Natural killer cell (primary cell): Measurements from ENCODE around the gene DLG5. TPM values are rescaled to one million over a fixed set of nuclear protein-coding genes. Genes with fewer than 3 reads are reported as not detected.
"Not testable (repeated sequence)": the region's sequence is repeated elsewhere in the genome, so short reads cannot be mapped to it uniquely, and the experiment has no call there.

Experiments used
- ATAC-seq, 3 donors: fragments of 150-1000 bp in 2 of 3; fragments of 200-7000 bp in 1 of 3; cut with Tn5 transposase; 1 replicate in 1 of 3; 2 replicates in 2 of 3; pipeline ENCODE4 v1.10.0; 2021; ENCODE audit warnings: mild to moderate bottlenecking in 2 of 3, moderate library complexity in 2 of 3
- DNase-seq, 2 donors: peaks; one replicate each; pipeline versions ENCODE4 v3.0.0 to v3.0.0-alpha.2; 2013 to 2021; ENCODE audit warnings: mixed read lengths in 1 of 2
- H3K27ac ChIP-seq: one replicate; pipeline ENCODE4 v1.5.1; 2013; ENCODE audit warnings: mild to moderate bottlenecking, low read length
- H3K27me3 ChIP-seq: one replicate; pipeline ENCODE4 v1.6.1; 2013; ENCODE audit warnings: low read length; ENCODE audit not compliant: control insufficient read depth, insufficient read depth
- H3K36me3 ChIP-seq: one replicate; pipeline ENCODE4 v1.6.1; 2013; ENCODE audit warnings: low read length; ENCODE audit not compliant: control insufficient read depth, insufficient read depth
- H3K4me1 ChIP-seq: one replicate; pipeline ENCODE4 v1.6.1; 2013; ENCODE audit warnings: low read length; ENCODE audit not compliant: control insufficient read depth, insufficient read depth
- H3K4me3 ChIP-seq: one replicate; pipeline ENCODE4 v1.5.1; 2013; ENCODE audit warnings: low read length
- H3K9me3 ChIP-seq: one replicate; pipeline ENCODE4 v1.6.1; 2013; ENCODE audit warnings: low read length; ENCODE audit not compliant: control insufficient read depth, insufficient read depth
- H3K27ac Mint-ChIP-seq, 2 donors: one replicate each; pipeline ENCODE4 v1.8.0; 2022; ENCODE audit warnings: mild to moderate bottlenecking in 2 of 2, mixed read lengths in 2 of 2, moderate library complexity in 1 of 2
- H3K27me3 Mint-ChIP-seq, 2 donors: one replicate each; pipeline ENCODE4 v1.8.0; 2022; ENCODE audit warnings: low read depth in 2 of 2, mixed read lengths in 2 of 2
- H3K36me3 Mint-ChIP-seq: one replicate; pipeline ENCODE4 v1.8.0; 2022; ENCODE audit warnings: mixed read lengths
- H3K4me1 Mint-ChIP-seq, 2 donors: one replicate each; pipeline ENCODE4 v1.8.0; 2022; ENCODE audit warnings: mixed read lengths in 2 of 2
- H3K4me3 Mint-ChIP-seq: one replicate; pipeline ENCODE4 v1.8.0; 2022; ENCODE audit warnings: mild to moderate bottlenecking, moderate library complexity, mixed read lengths
- H3K9me3 Mint-ChIP-seq, 2 donors: one replicate each; pipeline ENCODE4 v1.8.0; 2022; ENCODE audit warnings: mixed read lengths in 2 of 2
- CTCF ChIP-seq: fragments of 200-600 bp; IDR thresholded peaks from one replicate; pipeline ENCODE4 v1.8.0; 2022; ENCODE audit warnings: antibody characterized with exemption
- WGBS: methylation state at CpG from one replicate; pipeline ENCODE4 v1.1.7; 2013; ENCODE audit warnings: missing lambda C conversion rate; ENCODE audit not compliant: insufficient coverage; 5-methylcytosine and 5-hydroxymethylcytosine counted together
- intact Hi-C: fragments of 100-400 bp; cut with micrococcal nuclease; formaldehyde crosslinking; loops from one replicate; pipeline ENCODE4 v1.14.2; 2022
- total RNA-seq, 4 donors: library from RNA; stranded (reverse); fragments of 120-200 nt in 1 of 4; gene quantifications; one replicate each; pipeline versions ENCODE4 v1.2.3 to v1.2.4, GENCODE V29; 2013 to 2022

DLG5 gene
- total RNA-seq, 3 donors from 2014 or later (not counting 1 experiment from before 2014, with no cell fraction given), result 52.8 to 75.0 (median 52.9) TPM

DNA sequence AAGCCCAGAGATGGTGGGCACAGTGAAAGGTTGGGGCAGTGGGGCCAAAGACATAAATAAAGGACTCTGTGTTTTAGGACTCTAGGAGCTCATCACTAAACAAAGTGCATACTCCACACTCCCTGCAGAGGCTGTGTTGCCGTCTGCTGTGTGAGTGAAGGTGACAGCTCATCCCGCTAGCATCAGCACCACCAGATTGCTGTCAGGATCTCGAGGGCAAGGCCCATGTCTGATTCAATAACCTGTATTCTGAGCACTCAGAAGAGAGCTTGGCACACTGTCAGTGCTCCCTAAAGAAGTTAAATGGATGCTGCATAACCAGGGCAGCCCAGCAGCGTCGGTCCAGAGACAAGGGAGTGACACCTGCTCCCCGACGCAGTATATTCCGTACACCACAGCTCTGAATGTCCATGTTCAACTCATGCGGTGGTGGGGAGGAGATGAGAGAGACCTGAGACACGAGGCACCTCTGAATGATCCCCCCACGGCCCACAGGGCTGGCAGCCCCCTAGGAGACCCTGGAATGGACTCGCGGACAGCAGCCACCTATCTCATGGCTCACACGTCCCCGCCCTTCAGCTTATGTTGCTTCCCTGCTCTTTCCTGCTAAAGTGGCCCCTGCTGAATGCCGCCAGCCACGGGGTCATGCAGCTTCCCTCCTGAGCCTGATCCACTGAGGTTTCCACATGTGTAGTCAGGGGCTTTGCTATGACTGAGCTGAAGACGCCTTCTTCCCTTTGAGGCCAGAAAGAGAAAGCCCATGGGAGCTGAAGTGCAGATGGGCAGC, 156.3 kb downstream of the DLG5 start:
- Histone ChIP-seq H3K36me3 (no peaks in the 10 kb centered on the region), H3K9me3 (peaks cover under 1% of the 10 kb centered on the region)
- H3K4me1 Mint-ChIP-seq, result peaks cover 5 to 11% of the 10 kb centered on the region in 2 donors

GRCh38 chr10:77768039-77768438, 158.5 kb downstream of the DLG5 start:
- Mint-ChIP-seq H3K27me3 (no peaks in the 10 kb centered on the region), H3K27ac (no peak overlapping the region), H3K9me3 (no peaks in the 10 kb centered on the region), H3K4me1 (peaks cover 5 to 8% of the 10 kb centered on the region in 2 donors), H3K36me3 (no peaks in the 10 kb centered on the region), H3K4me3 (no peak overlapping the region)
- no peak for ATAC-seq
- intact Hi-C loops, result no loop called here
- 90% methylated on average over 1 of the region's 1 CpG for WGBS
- Histone ChIP-seq H3K9me3 (no peaks in the 10 kb centered on the region), H3K4me1 (no peaks in the 10 kb centered on the region), H3K27me3 (no peaks in the 10 kb centered on the region), H3K4me3 (no peak overlapping the region), H3K36me3 (no peaks in the 10 kb centered on the region), H3K27ac (no peak overlapping the region)
- DNase-seq, result no peak
- no peak for TF ChIP-seq CTCF

More for the DNA sequence above, 156.3 kb downstream of the DLG5 start:
- DNase-seq, result no peak
- Mint-ChIP-seq H3K4me3 (no peak overlapping the region), H3K27me3 (no peaks in the 10 kb centered on the region), H3K36me3 (no peaks in the 10 kb centered on the region), H3K27ac (no peak overlapping the region), H3K9me3 (no peaks in the 10 kb centered on the region)
- WGBS, result 83% methylated on average over 18 of the region's 18 CpGs
- no peak overlapping the region for H3K4me3 ChIP-seq
- ATAC-seq, result no peak
- H3K27me3 ChIP-seq, result no peaks in the 10 kb centered on the region
- intact Hi-C loops, result no loop called here
- no peak for TF ChIP-seq CTCF
- H3K27ac ChIP-seq, result no peak overlapping the region
- H3K4me1 ChIP-seq, result no peaks in the 10 kb centered on the region

- TF ChIP-seq CTCF, result no peak
- 81% methylated on average over 9 of the region's 9 CpGs for WGBS
- Histone ChIP-seq H3K36me3 (no peaks in the 10 kb centered on the region), H3K4me1 (no peaks in the 10 kb centered on the region), H3K4me3 (no peak overlapping the region), H3K9me3 (no peaks in the 10 kb centered on the region), H3K27me3 (no peaks in the 10 kb centered on the region), H3K27ac (no peak overlapping the region)
- Mint-ChIP-seq H3K4me1 (peaks cover 5 to 6% of the 10 kb centered on the region in 2 donors), H3K36me3 (no peaks in the 10 kb centered on the region), H3K27ac (no peak overlapping the region), H3K4me3 (no peak overlapping the region), H3K27me3 (no peaks in the 10 kb centered on the region), H3K9me3 (no peaks in the 10 kb centered on the region)
- intact Hi-C loops, result no loop called here
- ATAC-seq (no peak), DNase-seq (no peak)
Measured at GRCh38 chr10:77763453-77764430, 162.8 kb downstream of the DLG5 start.

GRCh38 chr10:77758406-77758805, 168.1 kb downstream of the DLG5 start:
- H3K27me3 ChIP-seq, H3K36me3 ChIP-seq, H3K27me3 Mint-ChIP-seq, H3K9me3 Mint-ChIP-seq, ATAC-seq, H3K27ac Mint-ChIP-seq, H3K4me3 Mint-ChIP-seq, H3K4me1 Mint-ChIP-seq, intact Hi-C loops, H3K4me3 ChIP-seq, H3K9me3 ChIP-seq, DNase-seq, H3K36me3 Mint-ChIP-seq, H3K27ac ChIP-seq, H3K4me1 ChIP-seq: not testable (repeated sequence)
- 100% methylated on average over 1 of the region's 2 CpGs for WGBS
